HG03575 (cell line): ENCODE results near the gene F11R.

Experiments
- ATAC-seq: cut with Tn5 transposase; IDR thresholded peaks from one replicate; pipeline ENCODE4 v1.9.1; 2021; ENCODE audit not compliant: unreplicated experiment, insufficient number of reproducible peaks, low FRiP score; ENCODE audit errors: extremely low read depth

The F11R gene

GRCh38 chr1:160987359-160988050, 33.4 kb downstream of the F11R start:
- ATAC-seq, result no peak

GRCh38 chr1:160985723-160986122, 35.2 kb downstream of the F11R start:
- ATAC-seq, result no peak

- ATAC-seq, result no peak
Observed at GRCh38 chr1:160981584-160982411, 39.2 kb downstream of the F11R start.

- no peak for ATAC-seq
Observed at GRCh38 chr1:160979286-160979685, 41.7 kb downstream of the F11R start.

GRCh38 chr1:160978510-160978927, 42.4 kb downstream of the F11R start:
- no peak for ATAC-seq

GRCh38 chr1:160975026-160975425, 45.9 kb downstream of the F11R start:
- no peak for ATAC-seq

- ATAC-seq, result no peak
Observed at GRCh38 chr1:160973491-160973890, 47.5 kb downstream of the F11R start.

- no peak for ATAC-seq
Observed at GRCh38 chr1:160972939-160973338, 48.0 kb downstream of the F11R start.

- ATAC-seq, result no peak
Observed at GRCh38 chr1:160971618-160972056, 49.3 kb downstream of the F11R start.

GRCh38 chr1:160963521-160963920, 57.4 kb downstream of the F11R start:
- ATAC-seq, result no peak

GRCh38 chr1:160961419-160961818, 59.5 kb downstream of the F11R start:
- ATAC-seq, result no peak

- no peak for ATAC-seq
Observed at GRCh38 chr1:160956966-160957365, 64.0 kb downstream of the F11R start.

GRCh38 chr1:160954158-160955104, 66.5 kb downstream of the F11R start, which contains the start of gene ITLN2:
Gene ITLN2 (minus strand): TSS chr1:160954809. CDS start chr1:160954741, 68 bp downstream.
- no peak for ATAC-seq

GRCh38 chr1:160953030-160953429, 67.9 kb downstream of the F11R start:
- ATAC-seq, result no peak

GRCh38 chr1:160952129-160952510, 68.8 kb downstream of the F11R start:
- ATAC-seq, result no peak

GRCh38 chr1:160951443-160952128, 69.4 kb downstream of the F11R start:
- ATAC-seq, result no peak

GRCh38 chr1:160950657-160951056, 70.3 kb downstream of the F11R start:
- ATAC-seq, result no peak

- no peak for ATAC-seq
Observed at GRCh38 chr1:160949881-160950280, 71.1 kb downstream of the F11R start.
